Measurements from ENCODE around the gene COBL. TPM values are rescaled to one million over a fixed set of nuclear protein-coding genes. Genes with fewer than 3 reads are reported as not detected.

COBL gene
- total and polyA plus RNA-seq, 12 donors, result 15.5 to 109 (median 87.8) TPM

- 53 to 57% methylated on average over 10 of the region's 10 CpGs for WGBS, 2 donors
- no peak for DNase-seq
- TF ChIP-seq CTCF (IDR thresholded peaks at IDR 0.05), result peak in 1 of 9 donors; percentile 6
- Histone ChIP-seq H3K9me3 (peaks cover 0 to 7% (median 0%) of the 10 kb centered on the region in 11 donors), H3K27ac (no peak overlapping the region), H3K4me1 (peaks cover 0 to 10% (median 4%) of the 10 kb centered on the region in 9 donors), H3K27me3 (no peaks in the 10 kb centered on the region), H3K4me3 (no peak overlapping the region), H3K36me3 (no peaks in the 10 kb centered on the region)
- intact Hi-C loops (cut with DNase I), result loop anchor here in 2 of 10 donors (5.0 to 10.0 kb wide), 4 partner anchors 35 to 168 kb away; partner anchors contain the start of gene COBL (in 1 of the 2)
- ATAC-seq, result no peak
These were observed 35.8 kb upstream of the COBL start for GRCh38 chr7:51352174-51353100.

GRCh38 chr7:51351661-51352060, 35.1 kb upstream of the COBL start:
- Histone ChIP-seq H3K27me3 (no peaks in the 10 kb centered on the region), H3K9me3 (peaks cover 0 to 7% (median 0%) of the 10 kb centered on the region in 11 donors), H3K27ac (no peak overlapping the region), H3K36me3 (no peaks in the 10 kb centered on the region), H3K4me1 (peaks cover 0 to 10% (median 0%) of the 10 kb centered on the region in 9 donors), H3K4me3 (no peak overlapping the region)
- WGBS, 2 donors, result 74 to 76% methylated on average over 5 of the region's 5 CpGs
- ATAC-seq, result no peak
- no peak for TF ChIP-seq CTCF (IDR thresholded peaks at IDR 0.05)
- DNase-seq, result no peak
- intact Hi-C loops (cut with DNase I), result loop anchor here in 2 of 10 donors (5.0 to 10.0 kb wide), 4 partner anchors 34 to 167 kb away; partner anchors contain the start of gene COBL (in 1 of the 2)

- intact Hi-C loops (cut with DNase I), result loop anchor here in 2 of 10 donors (5.0 to 10.0 kb wide), 4 partner anchors 33 to 166 kb away; partner anchors contain the start of gene COBL (in 1 of the 2)
- Histone ChIP-seq H3K9me3 (peaks cover 0 to 7% (median 0%) of the 10 kb centered on the region in 11 donors), H3K27ac (no peak overlapping the region), H3K4me1 (peaks cover 0 to 10% (median 0%) of the 10 kb centered on the region in 9 donors), H3K4me3 (no peak overlapping the region), H3K36me3 (no peaks in the 10 kb centered on the region), H3K27me3 (no peaks in the 10 kb centered on the region)
- 33 to 42% methylated on average over 1 of the region's 1 CpG for WGBS, 2 donors
- ATAC-seq, result no peak
- DNase-seq, result no peak
- TF ChIP-seq CTCF (IDR thresholded peaks at IDR 0.05), result no peak
These were observed 33.9 kb upstream of the COBL start for GRCh38 chr7:51350546-51350896.

GRCh38 chr7:51349820-51350545, 33.4 kb upstream of the COBL start:
- ATAC-seq (peak in 7 of 8 donors; percentile 11 to 96 (median 73)), DNase-seq (no peak)
- Histone ChIP-seq H3K9me3 (peaks cover 0 to 7% (median 0%) of the 10 kb centered on the region in 11 donors), H3K4me1 (peaks cover 0 to 10% (median 0%) of the 10 kb centered on the region in 9 donors), H3K27me3 (no peaks in the 10 kb centered on the region), H3K36me3 (no peaks in the 10 kb centered on the region), H3K4me3 (no peak overlapping the region), H3K27ac (no peak overlapping the region)
- WGBS, 2 donors, result 41 to 46% methylated on average over 8 of the region's 8 CpGs
- no peak for TF ChIP-seq CTCF (IDR thresholded peaks at IDR 0.05)
- intact Hi-C loops (cut with DNase I), result loop anchor here in 2 of 10 donors (5.0 to 10.0 kb wide), 4 partner anchors 33 to 165 kb away; partner anchors contain the start of gene COBL (in 1 of the 2)

Data from heart right ventricle (tissue), 16 donors.